ENCODE data around the gene CNTNAP2.
"Not testable (repeated sequence)": the region's sequence is repeated elsewhere in the genome, so short reads cannot be mapped to it uniquely, and the experiment has no call there.

The CNTNAP2 gene

GRCh38 chr7:148464947-148465346, 2348.3 kb downstream of the CNTNAP2 start:
- H3K4me3 ChIP-seq (ENCODE audit: low read depth, low read length): no peak overlapping the region
- TF ChIP-seq CTCF (conservative IDR thresholded peaks at IDR 0.05; ENCODE audit: low read depth, low read length): no peak
- no peak for DNase-seq (ENCODE audit: low read depth)

GRCh38 chr7:148465441-148465840, 2348.8 kb downstream of the CNTNAP2 start:
- H3K4me3 ChIP-seq (ENCODE audit: low read depth, low read length); DNase-seq (ENCODE audit: low read depth): not testable (repeated sequence)

GRCh38 chr7:148466120-148466519, 2349.5 kb downstream of the CNTNAP2 start:
- TF ChIP-seq CTCF (conservative IDR thresholded peaks at IDR 0.05; ENCODE audit: low read depth, low read length): no peak
- H3K4me3 ChIP-seq (ENCODE audit: low read depth, low read length): no peak overlapping the region
- no peak for DNase-seq (ENCODE audit: low read depth)

- no peak overlapping the region for H3K4me3 ChIP-seq (ENCODE audit: low read depth, low read length)
- TF ChIP-seq CTCF (conservative IDR thresholded peaks at IDR 0.05; ENCODE audit: low read depth, low read length): no peak
Measured at GRCh38 chr7:148468700-148469098, 2352.1 kb downstream of the CNTNAP2 start.

More at GRCh38 chr7:148468700-148469098, 2352.1 kb downstream of the CNTNAP2 start:
- DNase-seq (ENCODE audit: low read depth): no peak

All from choroid plexus epithelial cell (primary cell).